ENCODE data around the gene KCTD11. TPM values are rescaled to one million over a fixed set of nuclear protein-coding genes. Genes with fewer than 3 reads are reported as not detected.
A peak's percentile ranks its signal among the peaks of the same experiment; 100 is the strongest.

Gene KCTD11
- 2.3 and 3.4 TPM in 2 replicates for total RNA-seq

DNA sequence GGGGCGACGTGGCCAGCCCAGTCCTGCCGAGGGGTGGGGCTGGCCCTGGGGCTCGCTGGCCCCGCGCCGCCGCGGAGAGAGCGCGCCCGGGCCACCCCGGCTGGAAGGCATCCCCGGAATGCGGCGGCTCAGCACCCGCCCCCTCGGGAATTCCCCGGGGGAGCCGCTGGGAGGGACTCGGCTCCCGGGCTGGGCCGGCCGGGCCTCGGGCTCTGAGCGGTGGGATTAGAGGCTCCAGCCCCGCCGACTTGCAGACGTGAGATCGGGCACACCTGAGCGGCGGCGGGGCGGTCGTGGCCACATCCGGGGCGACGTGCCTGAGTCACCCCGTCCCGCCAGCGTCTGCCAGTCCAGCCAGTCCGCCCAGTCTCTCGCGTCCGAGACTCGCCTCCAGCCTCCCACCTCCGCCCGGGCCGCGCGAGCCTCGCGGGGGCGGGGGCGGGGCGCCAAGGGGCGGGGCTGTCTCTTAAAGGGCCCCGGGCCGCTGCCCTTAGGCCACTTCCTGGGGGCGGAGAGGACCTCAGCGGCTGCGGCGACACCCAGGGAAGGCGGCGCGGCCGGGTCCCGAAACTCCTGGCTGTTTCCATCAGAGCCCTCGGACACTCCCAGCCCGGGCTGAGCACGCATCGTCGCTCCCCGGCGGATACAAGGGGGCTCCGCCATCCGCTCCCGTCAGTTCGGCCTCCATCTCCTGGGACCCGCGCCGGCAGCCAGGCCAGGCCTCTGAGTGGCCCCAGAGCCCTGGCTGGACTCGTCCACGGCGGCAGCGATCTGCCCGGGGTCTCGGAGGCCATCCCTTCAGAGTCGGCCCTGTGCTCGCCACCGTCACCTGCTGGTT is at the start of gene KCTD11:
KCTD11 (plus strand) TSS at position 498 of the 838 bp plus-strand sequence.
- peak in 1 of 2 donors; percentile 75 for DNase-seq (ENCODE audit: low read depth in 2 of 2)

DNA sequence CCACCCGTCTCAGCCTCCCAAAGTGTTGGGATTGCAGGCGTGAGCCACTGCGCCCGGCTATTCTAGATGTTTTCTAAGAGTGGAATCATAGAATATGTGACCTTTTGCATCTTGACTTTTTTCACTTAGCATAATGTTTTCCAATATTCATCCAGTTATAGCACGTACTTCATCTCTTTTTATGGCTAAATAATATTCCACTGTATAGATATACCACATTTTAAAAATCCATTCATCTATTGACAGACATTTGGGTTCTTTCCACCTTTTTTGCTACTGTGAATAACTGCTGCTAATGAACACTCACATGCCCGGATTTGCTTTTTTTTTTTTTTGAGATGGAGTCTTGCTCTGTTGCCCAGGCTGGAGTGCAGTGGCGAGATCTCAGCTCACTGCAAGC is 47.8 kb upstream of the KCTD11 start:
- no peak for DNase-seq (ENCODE audit: low read depth in 2 of 2)

DNA sequence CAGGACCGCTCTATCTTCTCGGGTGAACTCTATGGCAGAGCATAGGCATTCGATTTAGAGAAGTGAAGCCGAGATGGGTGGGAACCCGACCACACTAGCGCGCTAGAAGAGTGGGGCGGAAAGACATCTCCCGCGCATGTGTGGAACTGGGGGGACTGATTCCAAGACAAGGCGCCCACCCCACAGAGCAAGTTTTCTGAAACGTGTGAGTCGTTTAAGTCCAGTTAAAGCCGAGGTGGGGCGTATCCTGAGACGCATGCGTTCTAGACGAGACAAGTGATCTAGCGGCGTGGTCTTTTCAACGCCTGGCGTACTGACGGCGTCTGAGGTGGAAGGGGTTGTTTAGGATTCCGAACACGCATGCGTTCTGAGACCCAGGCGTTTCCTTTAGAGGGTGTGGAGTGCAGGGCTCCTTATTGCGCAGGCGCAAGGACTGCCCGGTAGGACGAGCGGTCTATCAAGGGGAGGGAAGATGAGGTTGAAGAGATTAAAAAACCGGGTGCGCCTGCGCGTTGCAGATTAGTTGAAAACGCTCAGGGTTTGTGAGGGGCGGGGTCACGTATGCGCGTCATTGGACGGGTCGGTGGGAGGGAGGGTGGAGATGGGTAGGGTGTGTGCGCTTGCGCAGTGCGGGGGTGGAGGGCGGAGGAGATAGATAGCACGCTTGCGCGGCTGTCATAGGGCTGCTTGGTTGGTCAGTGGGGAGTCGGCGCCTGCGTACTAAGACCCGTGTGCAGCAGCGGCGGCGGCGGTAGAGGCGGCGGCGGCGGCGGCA is 44.9 kb upstream of the KCTD11 start, which contains the start of gene EIF5A:
EIF5A (plus strand) TSS at position 718 of the 775 bp plus-strand sequence. CDS start 2,008 bp downstream, outside the sequence.
- DNase-seq (ENCODE audit: low read depth in 2 of 2): peak; percentile 99 to 100

DNA sequence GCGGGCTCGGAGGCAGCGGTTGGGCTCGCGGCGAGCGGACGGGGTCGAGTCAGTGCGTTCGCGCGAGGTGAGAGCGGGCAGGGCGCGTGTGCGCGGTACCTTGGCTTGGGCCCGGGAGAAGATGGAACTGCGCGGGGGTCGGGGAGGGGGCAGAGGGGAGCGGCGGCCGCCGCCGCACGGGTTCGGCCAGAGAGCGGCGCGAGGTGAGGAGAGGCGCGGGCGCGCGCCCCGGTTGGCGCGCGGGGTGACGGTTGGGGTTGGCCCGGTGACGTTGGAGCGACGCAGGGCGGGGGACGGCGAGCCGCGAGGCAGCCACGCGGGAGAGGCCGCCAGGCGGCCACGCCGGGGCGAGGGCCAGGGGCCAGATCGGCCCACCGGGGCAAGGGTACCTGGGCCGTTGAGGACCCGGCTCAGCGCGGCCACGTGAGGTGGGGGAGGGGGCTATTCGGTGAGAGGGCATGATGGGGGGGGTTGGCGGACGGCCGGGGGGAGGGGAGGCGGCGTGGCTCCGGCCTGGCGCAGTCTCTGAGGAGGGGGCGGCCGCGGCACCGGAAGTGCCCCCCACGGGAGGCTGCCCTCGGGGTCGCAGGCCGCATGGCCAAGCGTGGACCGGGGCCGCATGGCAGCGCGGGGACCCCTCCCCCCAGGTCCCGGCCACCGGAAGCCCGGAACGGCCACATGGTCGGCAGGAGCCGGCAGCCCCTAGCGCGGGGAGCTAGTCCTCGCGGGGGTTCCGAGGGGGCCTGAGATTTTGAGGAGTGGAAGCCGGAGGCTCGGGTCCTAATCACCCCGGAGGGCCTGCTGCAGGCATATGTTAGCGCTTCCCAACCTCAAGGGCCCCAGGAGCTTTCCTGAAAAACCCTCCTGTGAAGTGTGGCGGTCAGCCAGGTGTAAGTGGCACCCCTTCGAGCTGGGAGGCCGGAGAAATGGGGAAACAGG is 44.0 kb upstream of the KCTD11 start:
- peak in 1 of 2 donors; percentile 38 for DNase-seq (ENCODE audit: low read depth in 2 of 2)

- DNase-seq (ENCODE audit: low read depth in 2 of 2): peak; percentile 69 to 75
These were observed 43.1 kb upstream of the KCTD11 start for GRCh38 chr17:7308625-7309433.

DNA sequence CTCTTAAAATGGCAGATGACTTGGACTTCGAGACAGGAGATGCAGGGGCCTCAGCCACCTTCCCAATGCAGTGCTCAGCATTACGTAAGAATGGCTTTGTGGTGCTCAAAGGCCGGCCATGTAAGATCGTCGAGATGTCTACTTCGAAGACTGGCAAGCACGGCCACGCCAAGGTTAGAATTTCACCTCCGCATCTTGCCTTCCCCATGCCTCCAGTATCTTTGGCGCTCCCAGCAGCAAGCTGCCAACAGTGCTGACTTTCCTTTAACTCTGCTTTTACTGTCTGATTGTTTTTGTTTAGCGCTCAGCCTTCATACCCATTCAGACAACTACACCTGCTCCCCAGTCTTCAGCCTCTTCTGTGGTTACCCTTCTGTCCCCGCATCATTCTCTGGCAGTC is 42.3 kb upstream of the KCTD11 start:
- no peak for DNase-seq (ENCODE audit: low read depth in 2 of 2)

DNA sequence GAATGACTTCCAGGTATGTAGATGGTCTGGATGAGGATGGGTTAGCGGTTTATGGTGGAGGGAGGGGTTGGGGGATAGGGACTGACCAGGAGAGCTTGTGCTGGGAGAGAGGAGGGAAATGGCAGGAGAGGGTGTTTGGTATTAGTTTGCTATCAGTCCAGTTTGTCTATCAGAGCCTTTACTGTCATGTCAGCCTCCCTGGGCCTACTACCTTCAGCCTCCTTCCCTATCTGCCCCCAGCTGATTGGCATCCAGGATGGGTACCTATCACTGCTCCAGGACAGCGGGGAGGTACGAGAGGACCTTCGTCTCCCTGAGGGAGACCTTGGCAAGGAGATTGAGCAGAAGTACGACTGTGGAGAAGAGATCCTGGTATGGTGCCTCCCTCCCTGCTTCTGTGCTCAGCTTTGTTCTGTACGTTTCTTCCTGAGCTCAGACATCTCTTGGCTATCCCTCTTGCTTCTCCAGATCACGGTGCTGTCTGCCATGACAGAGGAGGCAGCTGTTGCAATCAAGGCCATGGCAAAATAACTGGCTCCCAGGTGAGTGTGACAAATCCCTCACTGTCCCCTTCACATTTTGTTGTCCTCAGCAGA is 40.8 kb upstream of the KCTD11 start:
- DNase-seq (ENCODE audit: low read depth in 2 of 2): no peak

GRCh38 chr17:7312432-7313087 is 39.4 kb upstream of the KCTD11 start:
- no peak for DNase-seq (ENCODE audit: low read depth in 2 of 2)

GRCh38 chr17:7313088-7313889 is 38.7 kb upstream of the KCTD11 start:
- DNase-seq (ENCODE audit: low read depth in 2 of 2): no peak

DNA sequence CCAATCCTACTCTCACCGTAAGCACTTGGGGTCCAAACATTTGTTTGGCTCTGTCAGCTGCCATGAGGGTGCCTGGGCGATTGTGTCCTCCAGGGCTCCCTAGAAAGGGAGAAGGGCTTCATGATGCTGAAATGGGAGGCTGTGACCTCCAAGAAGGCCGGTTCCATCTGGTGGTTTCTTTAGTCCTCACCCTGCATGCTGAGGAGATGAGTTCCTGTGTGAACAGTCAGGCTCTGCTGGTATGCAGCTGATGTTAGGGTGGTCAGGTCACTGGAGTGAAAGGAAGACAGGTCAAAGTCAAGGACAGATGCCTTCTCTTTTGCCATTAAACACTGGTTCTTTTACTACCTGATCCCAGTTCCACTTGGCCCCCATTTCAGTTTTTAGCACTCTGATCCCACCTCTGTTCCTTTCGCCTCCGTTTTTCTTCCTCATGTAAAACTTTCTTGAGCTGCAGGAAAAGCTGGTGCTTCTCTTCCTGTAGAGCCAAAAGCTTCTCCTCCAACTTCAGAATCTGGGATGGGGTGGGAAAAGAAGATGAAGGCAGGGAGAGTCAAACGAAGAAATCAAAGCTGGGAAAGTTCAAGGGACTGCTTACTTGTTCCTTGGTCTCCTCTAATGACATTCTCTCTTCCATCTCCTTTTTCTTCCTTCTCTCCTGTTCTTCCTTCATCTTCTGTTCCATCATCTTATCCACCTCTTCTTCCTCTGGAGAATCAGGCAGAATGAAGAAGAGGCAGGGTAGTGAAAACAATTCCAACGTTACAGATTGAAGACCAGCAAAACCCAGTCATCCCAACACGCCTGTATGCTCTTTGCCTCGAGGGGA is 37.9 kb upstream of the KCTD11 start:
- no peak for DNase-seq (ENCODE audit: low read depth in 2 of 2)

DNA sequence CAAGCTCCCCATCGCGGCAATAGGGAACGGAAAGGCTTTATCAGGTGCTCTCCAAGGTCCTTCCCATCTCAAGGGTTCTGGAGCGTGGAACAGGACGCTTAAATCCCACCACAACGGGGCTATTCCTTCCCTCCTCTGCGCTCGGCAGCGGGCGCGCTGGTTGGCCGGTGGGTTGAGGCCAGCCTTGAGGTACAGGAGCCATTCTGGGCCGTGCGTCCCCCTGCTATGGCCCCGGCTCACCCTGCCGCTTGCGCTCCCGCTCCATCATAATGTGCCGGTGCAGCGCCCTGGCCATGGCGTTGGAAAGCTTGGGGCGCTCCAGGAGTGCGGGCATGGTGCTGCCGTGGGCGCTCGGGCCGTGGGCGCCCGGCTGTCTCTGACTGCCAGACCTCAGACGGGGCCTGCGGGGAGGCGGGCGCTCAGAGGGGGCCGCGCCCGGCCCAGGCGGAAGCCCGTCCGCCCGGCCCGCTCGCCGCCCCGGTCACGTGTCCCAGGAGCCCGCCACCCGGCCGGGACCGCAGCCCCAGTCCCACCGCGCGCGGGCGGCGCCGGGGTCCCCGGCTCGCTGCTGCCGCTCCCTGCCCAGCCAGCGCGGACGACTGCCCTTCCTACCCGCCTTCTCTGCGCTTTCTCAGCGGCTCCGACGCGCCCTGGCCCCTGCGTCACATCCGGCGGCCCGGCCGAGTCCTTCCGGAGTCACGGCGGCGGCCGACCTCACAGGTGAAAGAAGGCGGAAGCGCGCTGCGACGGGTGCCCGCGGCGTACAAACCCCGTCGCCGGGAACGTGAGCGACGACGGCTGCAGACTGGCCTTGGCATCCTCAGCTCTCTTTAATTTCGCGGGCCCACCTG is 37.0 kb upstream of the KCTD11 start, which contains the start of gene GPS2:
GPS2 (minus strand) TSS at position 642 of the 851 bp plus-strand sequence; CDS start at position 334, 308 bp downstream.
- DNase-seq (ENCODE audit: low read depth in 2 of 2): peak; percentile 54 to 88

DNA sequence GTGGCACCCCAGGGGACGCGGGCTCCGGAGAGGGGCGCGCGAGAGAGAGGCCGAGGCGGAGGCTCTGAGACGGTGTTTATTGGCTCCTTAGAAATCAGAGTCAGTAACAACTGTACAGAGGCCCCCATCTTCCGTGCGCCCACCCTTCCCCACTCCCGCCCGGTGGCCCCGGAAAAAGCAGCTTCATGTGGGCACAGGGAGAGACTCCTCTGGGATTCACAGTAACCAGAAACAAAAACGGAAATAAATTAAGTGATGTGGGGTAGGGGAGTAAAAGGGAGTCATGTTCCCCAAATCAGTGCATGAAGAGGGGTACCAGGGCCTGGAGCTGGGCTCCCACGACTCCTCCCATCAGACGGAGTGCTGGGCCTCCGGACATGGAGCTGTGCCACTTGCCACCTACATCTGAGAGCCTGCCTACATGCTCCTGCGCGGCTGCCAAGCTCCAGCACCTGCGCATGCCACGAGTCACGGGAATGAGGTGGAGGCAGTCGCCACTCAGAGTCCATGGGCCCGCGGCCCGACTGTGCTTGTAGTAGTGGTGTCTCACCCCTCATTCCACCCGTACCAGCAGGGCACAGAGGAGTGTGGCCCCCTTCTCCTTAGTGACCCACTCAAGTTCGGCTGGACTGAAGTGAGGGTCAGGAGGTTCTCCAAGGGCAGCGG is 36.3 kb upstream of the KCTD11 start:
- no peak for DNase-seq (ENCODE audit: low read depth in 2 of 2)

GRCh38 chr17:7317161-7317803 is 34.7 kb upstream of the KCTD11 start:
- no peak for DNase-seq (ENCODE audit: low read depth in 2 of 2)

DNA sequence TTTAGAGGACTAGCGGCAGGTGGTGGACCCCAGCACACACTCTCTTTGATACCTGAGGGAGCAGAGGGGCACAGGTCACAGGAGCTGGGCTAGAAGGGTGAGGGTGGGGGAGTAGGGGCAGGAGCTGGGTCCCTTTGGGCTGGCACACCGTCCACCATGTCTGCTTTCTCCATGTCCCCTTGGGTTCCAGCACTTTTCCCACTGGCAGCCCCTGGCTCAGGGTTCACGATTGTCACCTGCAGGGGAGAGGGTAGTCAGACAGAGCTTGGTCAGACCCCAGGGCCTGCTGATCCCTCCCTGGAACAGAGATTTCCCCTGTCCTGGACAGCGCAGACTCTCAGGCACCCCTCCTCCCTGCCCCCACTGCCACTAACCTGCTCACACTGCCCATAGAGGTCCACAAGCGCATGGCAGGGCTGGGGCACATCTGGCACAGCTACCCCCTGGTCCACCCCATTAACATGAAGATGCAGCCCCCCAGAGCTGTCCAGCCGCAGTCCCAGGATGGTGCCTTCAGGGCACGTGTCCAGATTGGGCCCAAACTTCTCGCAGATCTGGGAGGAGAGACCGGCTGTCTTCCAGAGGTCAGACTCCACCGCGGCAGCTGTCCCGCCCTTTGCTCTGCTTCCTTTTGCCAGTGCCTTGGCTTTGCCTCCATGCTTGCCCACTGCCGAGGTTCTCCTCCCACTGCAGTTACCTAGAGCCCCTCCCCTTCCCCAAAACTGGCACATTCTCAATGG is 33.7 kb upstream of the KCTD11 start:
- DNase-seq (ENCODE audit: low read depth in 2 of 2): no peak

- DNase-seq (ENCODE audit: low read depth in 2 of 2): no peak
These were observed 30.5 kb upstream of the KCTD11 start for GRCh38 chr17:7321466-7321865.

Measured in dermis microvascular lymphatic vessel endothelial cell (primary cell).